Pancreas (tissue), 10 donors: ENCODE data around the gene IGFL4. TPM values are rescaled to one million over a fixed set of nuclear protein-coding genes. Genes with fewer than 3 reads are reported as not detected.

ENCODE experiments used
- ATAC-seq, 4 donors: fragments of 200-7000 bp; cut with Tn5 transposase; one replicate each; pipeline versions ENCODE4 v1.8.0 to v1.9.1; 2020; ENCODE audit warnings: mild to moderate bottlenecking in 4 of 4, moderate library complexity in 4 of 4
- DNase-seq, 6 donors: peaks; one replicate each; pipeline ENCODE4 v3.0.0-alpha.2; 2020
- FAIRE-seq: peaks from 2 replicates; lab custom pipeline; 2012; peaks lifted over from hg19 to GRCh38; lab: Jason Lieb, UNC
- H3K27ac ChIP-seq, 4 donors: fragments of 200-600 bp; sonication (generic); 1 replicate in 3 of 4; 2 replicates in 1 of 4; pipeline versions ENCODE4 v1.5.0 to v1.8.0; 2020
- H3K27me3 ChIP-seq, 4 donors: fragments of 200-600 bp; one replicate each; pipeline ENCODE4 v1.8.0; 2021
- H3K36me3 ChIP-seq, 3 donors: fragments of 200-600 bp; sonication (generic) in 1 of 3; one replicate each; pipeline versions ENCODE4 v1.5.0 to v1.8.0; 2020 to 2021
- H3K4me1 ChIP-seq, 3 donors: fragments of 200-600 bp; one replicate each; pipeline ENCODE4 v1.8.0; 2021
- H3K4me3 ChIP-seq, 4 donors: fragments of 200-600 bp; sonication (generic) in 2 of 4; one replicate each; pipeline versions ENCODE4 v1.5.0 to v1.8.0; 2020 to 2021
- H3K9me3 ChIP-seq, 4 donors: fragments of 200-600 bp; one replicate each; pipeline ENCODE4 v1.8.0; 2021
- CTCF ChIP-seq, 4 donors: fragments of 200-600 bp; sonication (generic) in 3 of 4; IDR thresholded peaks; one replicate each; pipeline versions ENCODE4 v1.5.0 to v1.8.0; 2021; ENCODE audit warnings: antibody characterized with exemption in 4 of 4
- WGBS, 2 donors: extraction: QIAGEN DNeasy Blood & Tissue Kit; methylation state at CpG; one replicate each; pipeline ENCODE4 v1.1.7; 2013; 5-methylcytosine and 5-hydroxymethylcytosine counted together
- intact Hi-C, 3 donors: fragments of 100-400 bp; cut with DNase I; formaldehyde crosslinking; loops; one replicate each; pipeline versions ENCODE4 v1.11.1 to v1.14.2; 2022
- polyA plus RNA-seq, 2 donors: library from polyadenylated mRNA; stranded (reverse); fragments of 200-250 nt; gene quantifications; one replicate each; pipeline ENCODE4 v1.2.3, GENCODE V29; 2013
- total RNA-seq, 6 donors: library from RNA; stranded (reverse); fragmentation: NEBNext Ultra II Directional in 4 of 6; extraction: Animal tissue kit (Norgen Biotek cat#: 25700) in 4 of 6; gene quantifications; one replicate each; pipeline versions ENCODE4 v1.2.1 to v1.2.4, GENCODE V29; 2021 to 2023
- donor health status: healthy with polysubstance abuse.
- donor health status: DM: no; HTN: no; CAD: no; lungs with moderate emphysema.
- donor health status: DM: no; HTN: no; CAD: no.
- donor health status: control.
- donor health status: control.
- donor health status: Bipolar disorder and iron deficiency.
- donor health status: DM: yes; HTN: yes; CAD: no.
- donor health status: DM: no; HTN: no; CAD: no.
- donor health status: DM: no; HTN: no; CAD: no.
- donor health status: DM: yes; HTN: yes; CAD: no.

IGFL4 gene
- total and polyA plus RNA-seq, 8 donors: 0.04 to 0.28 (median 0.18) TPM; not detected in 4

DNA sequence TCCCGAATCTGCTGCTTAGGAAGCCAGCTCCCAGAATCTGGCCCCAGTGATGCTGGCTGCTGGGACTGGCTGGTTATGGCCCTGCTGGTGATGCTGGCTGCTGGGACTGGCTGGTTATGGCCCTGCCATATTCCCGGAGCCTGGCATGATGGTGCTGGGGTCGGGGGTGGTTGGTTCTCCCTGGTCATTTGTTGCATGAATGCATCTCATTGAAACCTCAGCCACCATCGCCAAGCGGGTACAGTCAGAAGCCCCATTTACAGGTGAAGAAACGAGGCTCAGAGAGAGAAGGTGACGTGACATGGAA is 20.0 kb downstream of the IGFL4 start:
- intact Hi-C loops: loop anchor here in 1 of 3 donors (10.0 kb wide), 1 partner anchor 244 kb away; no protein-coding TSS in a partner anchor
- Histone ChIP-seq H3K27ac (no peak overlapping the region), H3K27me3 (peaks cover 0 to 12% (median 2%) of the 10 kb centered on the region in 4 donors), H3K9me3 (no peaks in the 10 kb centered on the region), H3K4me1 (peaks cover 0 to 3% (median 2%) of the 10 kb centered on the region in 3 donors), H3K36me3 (no peaks in the 10 kb centered on the region), H3K4me3 (no peak overlapping the region)
- no peak for FAIRE-seq
- no peak for DNase-seq
- whole genome bisulfite sequencing, 2 donors: 76 to 89% methylated on average over 7 of the region's 7 CpGs
- ATAC-seq: no peak
- no peak for TF ChIP-seq CTCF (IDR thresholded peaks at IDR 0.05)

DNA sequence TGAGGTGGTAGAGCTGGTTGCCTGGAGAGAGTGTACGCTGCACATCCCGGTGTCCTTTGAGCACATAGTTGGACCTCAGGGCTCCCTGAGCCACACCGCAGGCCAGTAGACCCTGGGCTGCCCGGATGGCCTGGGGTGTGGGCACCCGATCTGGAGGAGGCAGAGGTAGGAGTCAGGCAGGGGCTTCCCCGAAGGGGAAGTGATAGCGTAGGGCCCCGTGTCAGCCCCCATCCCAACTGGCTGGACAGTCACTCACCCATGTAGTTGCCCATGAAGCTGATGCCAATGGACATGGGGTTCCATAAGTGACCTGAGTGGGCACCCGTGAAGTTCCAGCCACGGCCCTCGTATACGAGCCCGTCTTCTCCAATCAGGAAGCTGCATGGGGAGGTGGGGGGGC is 21.5 kb downstream of the IGFL4 start:
- FAIRE-seq (no peak), DNase-seq (no peak), ATAC-seq (no peak)
- no peak for TF ChIP-seq CTCF (IDR thresholded peaks at IDR 0.05)
- Histone ChIP-seq H3K4me1 (peaks cover 0 to 8% (median 3%) of the 10 kb centered on the region in 3 donors), H3K9me3 (no peaks in the 10 kb centered on the region), H3K4me3 (no peak overlapping the region), H3K27me3 (peaks cover 0 to 5% (median 2%) of the 10 kb centered on the region in 4 donors), H3K36me3 (no peaks in the 10 kb centered on the region), H3K27ac (no peak overlapping the region)
- 95 to 96% methylated on average over 13 of the region's 13 CpGs for WGBS, 2 donors
- intact Hi-C loops: loop anchor here in 2 of 3 donors (5.0 to 10.0 kb wide), 2 partner anchors 202 to 204 kb away; partner anchors contain the start of gene RSPH6A (in 2 of the 2)

- DNase-seq: no peak
- Histone ChIP-seq H3K36me3 (no peaks in the 10 kb centered on the region), H3K4me1 (peaks cover 0 to 8% (median 3%) of the 10 kb centered on the region in 3 donors), H3K4me3 (no peak overlapping the region), H3K9me3 (no peaks in the 10 kb centered on the region), H3K27ac (no peak overlapping the region), H3K27me3 (peaks cover 0 to 5% (median 2%) of the 10 kb centered on the region in 4 donors)
- no peak for TF ChIP-seq CTCF (IDR thresholded peaks at IDR 0.05)
- 91 to 93% methylated on average over 10 of the region's 10 CpGs for WGBS, 2 donors
- intact Hi-C loops: loop anchor here in 2 of 3 donors (5.0 to 10.0 kb wide), 2 partner anchors 201 to 204 kb away; partner anchors contain the start of gene RSPH6A (in 2 of the 2)
- FAIRE-seq: no peak
- ATAC-seq: no peak
Observed at GRCh38 chr19:46018729-46019251, 22.0 kb downstream of the IGFL4 start.

- ATAC-seq (no peak), DNase-seq (no peak), FAIRE-seq (no peak)
- Histone ChIP-seq H3K4me3 (no peak overlapping the region), H3K27me3 (peaks cover 0 to 3% (median under 1%) of the 10 kb centered on the region in 4 donors), H3K27ac (no peak overlapping the region), H3K4me1 (peaks cover 0 to 8% (median 3%) of the 10 kb centered on the region in 3 donors), H3K36me3 (no peaks in the 10 kb centered on the region), H3K9me3 (no peaks in the 10 kb centered on the region)
- intact Hi-C loops: loop anchor here in 2 of 3 donors (5.0 to 10.0 kb wide), 2 partner anchors 201 to 203 kb away; partner anchors contain the start of gene RSPH6A (in 2 of the 2)
- TF ChIP-seq CTCF (IDR thresholded peaks at IDR 0.05): no peak
- WGBS, 2 donors: 87 to 88% methylated on average over 15 of the region's 15 CpGs
Observed at GRCh38 chr19:46017874-46018675, 22.7 kb downstream of the IGFL4 start.
